Activated CD4-positive, alpha-beta T cell treated with anti-CD3 and anti-CD28 coated beads, Interleukin-2, amount 50 U/mL, for 16 hours (primary cell): ENCODE measurements around the gene COL20A1.
"Not testable (repeated sequence)": the region's sequence is repeated elsewhere in the genome, so short reads cannot be mapped to it uniquely, and the experiment has no call there.

Source experiments
- DNase-seq: peaks from one replicate; pipeline ENCODE4 v3.0.0-alpha.2; 2020

The COL20A1 gene

GRCh38 chr20:63336232-63336752 is 43.3 kb downstream of the COL20A1 start:
- no peak for DNase-seq

- no peak for DNase-seq
Observed at GRCh38 chr20:63337786-63338420, 44.9 kb downstream of the COL20A1 start.

- DNase-seq, result not testable (repeated sequence)
Observed at GRCh38 chr20:63339154-63340094, 46.4 kb downstream of the COL20A1 start.

- DNase-seq, result not testable (repeated sequence)
Observed at GRCh38 chr20:63340158-63340688, 47.2 kb downstream of the COL20A1 start.

GRCh38 chr20:63342561-63343459 is 49.8 kb downstream of the COL20A1 start:
- no peak for DNase-seq

GRCh38 chr20:63343460-63344445 is 50.8 kb downstream of the COL20A1 start:
- DNase-seq, result no peak

GRCh38 chr20:63344616-63345327 is 51.8 kb downstream of the COL20A1 start:
- no peak for DNase-seq

GRCh38 chr20:63345328-63346100 is 52.5 kb downstream of the COL20A1 start:
- DNase-seq, result no peak

GRCh38 chr20:63346131-63347080 is 53.4 kb downstream of the COL20A1 start:
- no peak for DNase-seq

- DNase-seq, result no peak
Observed at GRCh38 chr20:63347081-63347741, 54.2 kb downstream of the COL20A1 start.

- DNase-seq, result no peak
Observed at GRCh38 chr20:63347950-63348827, 55.2 kb downstream of the COL20A1 start.

- DNase-seq, result no peak
Observed at GRCh38 chr20:63348828-63349515, 56.0 kb downstream of the COL20A1 start.

GRCh38 chr20:63349516-63349895 is 56.5 kb downstream of the COL20A1 start:
- no peak for DNase-seq

- no peak for DNase-seq
Observed at GRCh38 chr20:63350196-63350595, 57.2 kb downstream of the COL20A1 start.

GRCh38 chr20:63350597-63351325 is 57.8 kb downstream of the COL20A1 start:
- no peak for DNase-seq

- no peak for DNase-seq
Observed at GRCh38 chr20:63351326-63351700, 58.3 kb downstream of the COL20A1 start.
